ENCODE results near the gene CHRNA3. TPM values are rescaled to one million over a fixed set of nuclear protein-coding genes. Genes with fewer than 3 reads are reported as not detected.

Gene CHRNA3
- total RNA-seq, 1 donor from 2014 or later = 0.46 TPM

DNA sequence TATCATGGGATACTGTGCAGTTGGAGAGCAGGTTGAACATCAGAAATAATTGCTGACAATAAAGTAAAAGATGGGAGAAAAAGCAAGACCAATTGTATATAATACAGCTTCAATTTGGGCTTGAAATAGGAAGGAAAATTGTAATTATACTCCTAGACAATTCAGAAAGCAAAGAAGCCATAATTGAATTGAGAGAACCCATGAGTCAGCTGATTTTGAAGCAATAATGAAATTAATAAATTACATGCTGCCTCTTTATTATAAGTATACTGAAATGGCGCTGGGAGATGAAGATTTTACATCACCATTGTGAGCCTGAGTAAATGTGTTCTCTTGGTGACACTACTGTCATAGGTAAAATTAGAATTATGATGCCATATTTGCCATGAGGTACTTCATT, 23.2 kb downstream of the CHRNA3 start:
- Histone ChIP-seq H3K4me3 (ENCODE audit: low read depth, low read length) (no peak overlapping the region), H3K36me3 (ENCODE audit: control insufficient read depth, insufficient read depth, low read length) (no peaks in the 10 kb centered on the region), H3K27me3 (ENCODE audit: control insufficient read depth, insufficient read depth, low read length) (no peaks in the 10 kb centered on the region)
- TF ChIP-seq, protein P1, sequence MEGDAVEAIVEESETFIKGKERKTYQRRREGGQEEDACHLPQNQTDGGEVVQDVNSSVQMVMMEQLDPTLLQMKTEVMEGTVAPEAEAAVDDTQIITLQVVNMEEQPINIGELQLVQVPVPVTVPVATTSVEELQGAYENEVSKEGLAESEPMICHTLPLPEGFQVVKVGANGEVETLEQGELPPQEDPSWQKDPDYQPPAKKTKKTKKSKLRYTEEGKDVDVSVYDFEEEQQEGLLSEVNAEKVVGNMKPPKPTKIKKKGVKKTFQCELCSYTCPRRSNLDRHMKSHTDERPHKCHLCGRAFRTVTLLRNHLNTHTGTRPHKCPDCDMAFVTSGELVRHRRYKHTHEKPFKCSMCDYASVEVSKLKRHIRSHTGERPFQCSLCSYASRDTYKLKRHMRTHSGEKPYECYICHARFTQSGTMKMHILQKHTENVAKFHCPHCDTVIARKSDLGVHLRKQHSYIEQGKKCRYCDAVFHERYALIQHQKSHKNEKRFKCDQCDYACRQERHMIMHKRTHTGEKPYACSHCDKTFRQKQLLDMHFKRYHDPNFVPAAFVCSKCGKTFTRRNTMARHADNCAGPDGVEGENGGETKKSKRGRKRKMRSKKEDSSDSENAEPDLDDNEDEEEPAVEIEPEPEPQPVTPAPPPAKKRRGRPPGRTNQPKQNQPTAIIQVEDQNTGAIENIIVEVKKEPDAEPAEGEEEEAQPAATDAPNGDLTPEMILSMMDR (IDR thresholded peaks at IDR 0.05; ENCODE audit: insufficient read depth, low read length, poor library complexity, severe bottlenecking) = no peak
- no peak for DNase-seq (ENCODE audit: low read depth)

DNA sequence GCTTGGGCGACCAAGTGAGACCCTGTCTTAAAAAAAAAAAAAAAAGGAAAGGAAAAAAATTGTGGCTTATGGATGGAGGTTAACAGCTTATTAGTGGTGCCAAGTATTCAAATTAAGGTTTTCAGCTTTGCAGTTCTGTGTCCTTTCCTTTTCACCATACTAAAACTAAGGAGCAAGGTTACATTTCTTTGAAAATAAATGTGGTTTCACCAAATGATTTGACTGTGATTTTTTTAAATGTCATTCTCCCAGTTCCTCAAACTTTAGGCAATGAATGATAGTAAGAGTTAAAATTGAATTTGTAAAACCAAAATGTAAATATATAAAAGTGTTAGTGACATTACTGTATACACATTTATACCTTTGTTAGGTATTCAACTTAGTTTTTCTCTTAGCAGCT, 45.9 kb downstream of the CHRNA3 start:
- Histone ChIP-seq H3K27me3 (ENCODE audit: control insufficient read depth, insufficient read depth, low read length) (no peaks in the 10 kb centered on the region), H3K36me3 (ENCODE audit: control insufficient read depth, insufficient read depth, low read length) (no peaks in the 10 kb centered on the region), H3K4me3 (ENCODE audit: low read depth, low read length) (no peak overlapping the region)
- TF ChIP-seq, protein P1 (IDR thresholded peaks at IDR 0.05; ENCODE audit: insufficient read depth, low read length, poor library complexity, severe bottlenecking) = no peak
- no peak for DNase-seq (ENCODE audit: low read depth)

DNA sequence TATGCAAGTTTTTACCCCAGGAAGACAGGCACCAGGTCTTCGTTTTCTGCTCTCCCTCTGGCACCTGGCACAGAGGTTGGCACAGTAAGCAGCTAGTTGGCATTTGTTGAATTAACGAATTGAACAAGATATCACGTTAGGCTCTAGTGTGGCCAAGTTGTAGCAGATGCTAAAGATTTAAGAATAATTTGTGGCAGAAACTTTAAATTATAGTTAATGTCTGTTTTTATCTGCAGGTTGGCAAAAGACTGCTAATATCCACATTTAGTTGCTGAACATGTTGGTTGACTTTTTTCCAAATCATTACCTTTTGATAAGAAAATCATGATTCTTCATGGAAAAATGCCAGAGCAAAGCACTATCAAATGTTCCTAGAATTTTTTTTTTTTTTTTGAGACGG, 47.4 kb downstream of the CHRNA3 start:
- TF ChIP-seq, protein P1 (IDR thresholded peaks at IDR 0.05; ENCODE audit: insufficient read depth, low read length, poor library complexity, severe bottlenecking) = no peak
- Histone ChIP-seq H3K4me3 (ENCODE audit: low read depth, low read length) (no peak overlapping the region), H3K36me3 (ENCODE audit: control insufficient read depth, insufficient read depth, low read length) (no peaks in the 10 kb centered on the region), H3K27me3 (ENCODE audit: control insufficient read depth, insufficient read depth, low read length) (no peaks in the 10 kb centered on the region)
- no peak for DNase-seq (ENCODE audit: low read depth)

- Histone ChIP-seq H3K27me3 (ENCODE audit: control insufficient read depth, insufficient read depth, low read length) (no peaks in the 10 kb centered on the region), H3K36me3 (ENCODE audit: control insufficient read depth, insufficient read depth, low read length) (no peaks in the 10 kb centered on the region), H3K4me3 (ENCODE audit: low read depth, low read length) (no peak overlapping the region)
- DNase-seq (ENCODE audit: low read depth) = no peak
- TF ChIP-seq, protein P1 (IDR thresholded peaks at IDR 0.05; ENCODE audit: insufficient read depth, low read length, poor library complexity, severe bottlenecking) = no peak
Measured at GRCh38 chr15:78571382-78571781, 49.4 kb downstream of the CHRNA3 start.

DNA sequence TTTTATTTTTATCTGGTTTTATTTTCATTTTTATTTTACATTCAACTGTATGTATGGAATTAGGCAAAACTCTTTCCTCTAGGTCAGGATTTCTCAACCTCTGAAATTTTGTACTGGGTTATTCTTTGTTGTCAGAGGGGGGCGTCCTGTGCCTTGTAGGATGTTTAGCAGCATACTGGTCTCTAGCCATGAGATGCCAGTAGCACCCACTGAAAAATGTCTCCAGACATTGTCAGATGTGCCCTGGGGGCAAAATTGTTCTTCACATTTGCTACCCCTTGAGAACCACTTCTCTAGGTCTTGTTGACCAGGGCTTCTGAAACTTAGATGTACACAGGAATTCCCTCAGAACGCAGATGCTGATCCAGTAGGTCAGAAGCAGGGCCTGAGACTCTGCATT, 50.1 kb downstream of the CHRNA3 start:
- TF ChIP-seq, protein P1 (IDR thresholded peaks at IDR 0.05; ENCODE audit: insufficient read depth, low read length, poor library complexity, severe bottlenecking) = no peak
- Histone ChIP-seq H3K36me3 (ENCODE audit: control insufficient read depth, insufficient read depth, low read length) (no peaks in the 10 kb centered on the region), H3K27me3 (ENCODE audit: control insufficient read depth, insufficient read depth, low read length) (no peaks in the 10 kb centered on the region), H3K4me3 (ENCODE audit: low read depth, low read length) (no peak overlapping the region)
- no peak for DNase-seq (ENCODE audit: low read depth)

- TF ChIP-seq, protein P1 (IDR thresholded peaks at IDR 0.05; ENCODE audit: insufficient read depth, low read length, poor library complexity, severe bottlenecking) = no peak
Measured at GRCh38 chr15:78567531-78567930, 53.3 kb downstream of the CHRNA3 start.

More at GRCh38 chr15:78567531-78567930, 53.3 kb downstream of the CHRNA3 start:
- no peaks in the 10 kb centered on the region for H3K36me3 ChIP-seq (ENCODE audit: control insufficient read depth, insufficient read depth, low read length)
- H3K27me3 ChIP-seq (ENCODE audit: control insufficient read depth, insufficient read depth, low read length) = no peaks in the 10 kb centered on the region
- DNase-seq (ENCODE audit: low read depth) = no peak
- H3K4me3 ChIP-seq (ENCODE audit: low read depth, low read length) = no peak overlapping the region
